ENCODE data around the gene CST6. TPM values are rescaled to one million over a fixed set of nuclear protein-coding genes. Genes with fewer than 3 reads are reported as not detected.

The CST6 gene
- total RNA-seq, 4 donors from 2014 or later: not detected

- H3K4me1 ChIP-seq: no peaks in the 10 kb centered on the region
- no peak for TF ChIP-seq POLR2AphosphoS5 (IDR thresholded peaks at IDR 0.05)
- no peak for TF ChIP-seq CTCF (IDR thresholded peaks at IDR 0.05)
- no peak for TF ChIP-seq POLR2A (IDR thresholded peaks at IDR 0.05)
- no peak for TF ChIP-seq EP300 (IDR thresholded peaks at IDR 0.05; ENCODE audit: low read depth)
- no peaks in the 10 kb centered on the region for H3K27me3 ChIP-seq
- DNase-seq: no peak
- H3K9me3 ChIP-seq: no peaks in the 10 kb centered on the region
- WGBS, 2 donors (ENCODE audit: low coverage in 1 of 2): 95 to 100% methylated on average over 2 to 9 of the region's 9 CpGs
- intact Hi-C loops (cut with DNase I; ENCODE audit: low total_unique reads) (no loop called here), in situ Hi-C loops (cut with MboI; ENCODE audit: low pct_ligation_motif_present in 1 of 4, low pct_unique_long_range_greater_than_20kb in 1 of 4, low sequenced_read_pairs in 3 of 4) (loop anchor here (25.0 kb wide), 3 partner anchors 88 to 288 kb away; partner anchors contain the start of genes CCDC85B (in 2 of the 4), CTSW (in 2 of the 4), FIBP (in 2 of the 4) and KAT5 (in 2 of the 4))
- H3K27ac ChIP-seq: no peak overlapping the region
- H3K36me3 ChIP-seq: peaks cover 0 to 24% (median 7%) of the 10 kb centered on the region in 4 donors
- no peak overlapping the region for H3K4me3 ChIP-seq
Observed at GRCh38 chr11:65975771-65976170, 36.0 kb upstream of the CST6 start.

- Histone ChIP-seq H3K27me3 (no peaks in the 10 kb centered on the region), H3K4me1 (no peaks in the 10 kb centered on the region), H3K9me3 (no peaks in the 10 kb centered on the region), H3K27ac (no peak overlapping the region), H3K36me3 (peaks cover 0 to 24% (median 7%) of the 10 kb centered on the region in 4 donors), H3K4me3 (no peak overlapping the region)
- no peak for DNase-seq
- TF ChIP-seq CTCF (IDR thresholded peaks at IDR 0.05): no peak
- no peak for TF ChIP-seq EP300 (IDR thresholded peaks at IDR 0.05; ENCODE audit: low read depth)
- TF ChIP-seq POLR2AphosphoS5 (IDR thresholded peaks at IDR 0.05): no peak
- TF ChIP-seq POLR2A (IDR thresholded peaks at IDR 0.05): no peak
- in situ Hi-C loops (cut with MboI; ENCODE audit: low pct_ligation_motif_present in 1 of 4, low pct_unique_long_range_greater_than_20kb in 1 of 4, low sequenced_read_pairs in 3 of 4) (loop anchor here (25.0 kb wide), 3 partner anchors 89 to 289 kb away; partner anchors contain the start of genes CCDC85B (in 2 of the 4), CTSW (in 2 of the 4), FIBP (in 2 of the 4) and KAT5 (in 2 of the 4)), intact Hi-C loops (cut with DNase I; ENCODE audit: low total_unique reads) (no loop called here)
- 84% methylated on average over 41 of the region's 43 CpGs; no CpG with 5 or more reads in 1 of the 2 donors for WGBS, 2 donors (ENCODE audit: low coverage in 1 of 2)
Observed at GRCh38 chr11:65976216-65977176, 35.3 kb upstream of the CST6 start.

GRCh38 chr11:65977621-65978390 lies 34.0 kb upstream of the CST6 start:
- TF ChIP-seq POLR2AphosphoS5 (IDR thresholded peaks at IDR 0.05) (no peak), CTCF (IDR thresholded peaks at IDR 0.05) (no peak), EP300 (IDR thresholded peaks at IDR 0.05; ENCODE audit: low read depth) (no peak), POLR2A (IDR thresholded peaks at IDR 0.05) (no peak)
- no peak overlapping the region for H3K27ac ChIP-seq
- no peaks in the 10 kb centered on the region for H3K4me1 ChIP-seq
- WGBS, 2 donors (ENCODE audit: low coverage in 1 of 2): 90 to 92% methylated on average over 5 to 29 of the region's 29 CpGs
- H3K36me3 ChIP-seq: peaks cover 0 to 24% (median 7%) of the 10 kb centered on the region in 4 donors
- intact Hi-C loops (cut with DNase I; ENCODE audit: low total_unique reads): no loop called here
- H3K9me3 ChIP-seq: no peaks in the 10 kb centered on the region
- no peak overlapping the region for H3K4me3 ChIP-seq
- DNase-seq: no peak
- H3K27me3 ChIP-seq: no peaks in the 10 kb centered on the region
- in situ Hi-C loops (cut with MboI; ENCODE audit: low pct_ligation_motif_present in 1 of 4, low pct_unique_long_range_greater_than_20kb in 1 of 4, low sequenced_read_pairs in 3 of 4): loop anchor here (25.0 kb wide), 3 partner anchors 91 to 291 kb away; partner anchors contain the start of genes CCDC85B (in 2 of the 4), CTSW (in 2 of the 4), FIBP (in 2 of the 4) and KAT5 (in 2 of the 4)

Measured in transverse colon (tissue), 4 donors.